GM12872 (cell line): Measurements from ENCODE around the gene MACIR.

Experiments
- TF ChIP-seq, protein P1 (sequence below): IDR thresholded peaks from 3 replicates; pipeline ENCODE4 v1.5.1; 2011; ENCODE audit warnings: low read depth, mild to moderate bottlenecking, low read length, moderate library complexity; ENCODE audit not compliant: insufficient read depth

Gene MACIR

DNA sequence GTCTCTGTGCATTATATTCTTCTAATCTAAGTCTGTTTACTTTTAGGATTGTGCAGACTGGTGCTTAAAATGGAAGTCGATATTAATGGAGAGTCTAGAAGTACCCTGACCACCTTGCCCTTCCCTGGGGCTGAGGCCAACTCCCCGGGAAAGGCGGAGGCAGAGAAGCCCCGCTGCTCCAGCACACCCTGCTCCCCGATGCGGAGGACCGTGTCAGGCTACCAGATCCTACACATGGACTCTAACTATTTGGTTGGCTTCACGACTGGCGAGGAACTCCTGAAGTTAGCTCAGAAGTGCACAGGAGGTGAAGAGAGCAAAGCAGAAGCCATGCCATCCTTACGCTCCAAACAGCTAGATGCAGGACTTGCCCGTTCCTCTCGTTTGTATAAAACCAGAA is 17.3 kb downstream of the MACIR start:
- TF ChIP-seq, protein P1, sequence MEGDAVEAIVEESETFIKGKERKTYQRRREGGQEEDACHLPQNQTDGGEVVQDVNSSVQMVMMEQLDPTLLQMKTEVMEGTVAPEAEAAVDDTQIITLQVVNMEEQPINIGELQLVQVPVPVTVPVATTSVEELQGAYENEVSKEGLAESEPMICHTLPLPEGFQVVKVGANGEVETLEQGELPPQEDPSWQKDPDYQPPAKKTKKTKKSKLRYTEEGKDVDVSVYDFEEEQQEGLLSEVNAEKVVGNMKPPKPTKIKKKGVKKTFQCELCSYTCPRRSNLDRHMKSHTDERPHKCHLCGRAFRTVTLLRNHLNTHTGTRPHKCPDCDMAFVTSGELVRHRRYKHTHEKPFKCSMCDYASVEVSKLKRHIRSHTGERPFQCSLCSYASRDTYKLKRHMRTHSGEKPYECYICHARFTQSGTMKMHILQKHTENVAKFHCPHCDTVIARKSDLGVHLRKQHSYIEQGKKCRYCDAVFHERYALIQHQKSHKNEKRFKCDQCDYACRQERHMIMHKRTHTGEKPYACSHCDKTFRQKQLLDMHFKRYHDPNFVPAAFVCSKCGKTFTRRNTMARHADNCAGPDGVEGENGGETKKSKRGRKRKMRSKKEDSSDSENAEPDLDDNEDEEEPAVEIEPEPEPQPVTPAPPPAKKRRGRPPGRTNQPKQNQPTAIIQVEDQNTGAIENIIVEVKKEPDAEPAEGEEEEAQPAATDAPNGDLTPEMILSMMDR: no peak

DNA sequence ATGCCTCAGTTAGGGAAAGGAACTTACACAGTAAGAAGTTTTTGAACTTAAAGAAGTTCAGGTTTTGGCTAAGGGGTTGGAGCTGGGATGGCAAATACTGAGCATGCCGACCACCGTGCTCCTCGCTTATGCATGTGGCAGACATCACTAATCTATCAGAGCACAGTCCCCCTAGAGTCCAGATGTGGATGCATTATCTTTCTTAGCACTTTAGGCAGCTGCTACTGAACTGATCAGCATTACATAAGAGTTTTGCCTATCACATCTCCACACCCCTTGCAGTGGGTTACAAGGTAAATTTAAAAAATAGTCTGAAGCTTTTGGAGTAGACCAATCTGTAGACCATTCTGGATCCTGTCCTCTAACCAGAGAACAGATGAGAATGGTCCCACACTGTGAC is 22.4 kb downstream of the MACIR start:
- TF ChIP-seq, protein P1: no peak

DNA sequence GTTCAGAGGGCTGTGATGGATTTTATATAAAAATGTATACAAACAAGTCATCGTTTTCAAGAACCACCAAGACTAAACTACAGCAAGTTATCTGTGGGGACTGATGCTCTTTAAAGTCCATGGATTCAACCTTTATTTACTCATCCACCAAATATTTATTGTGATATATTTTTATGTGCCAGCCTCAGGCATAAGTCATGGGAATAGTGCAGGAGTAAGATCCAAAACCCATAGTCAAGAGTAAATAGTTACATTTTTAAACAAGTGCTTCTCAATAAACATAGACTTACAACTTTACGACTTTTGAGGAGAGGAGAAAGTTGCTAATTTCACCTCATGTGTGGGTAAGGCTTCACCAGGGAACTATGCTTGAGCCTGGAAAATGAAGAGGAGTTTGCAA is 24.6 kb downstream of the MACIR start:
- TF ChIP-seq, protein P1: no peak

DNA sequence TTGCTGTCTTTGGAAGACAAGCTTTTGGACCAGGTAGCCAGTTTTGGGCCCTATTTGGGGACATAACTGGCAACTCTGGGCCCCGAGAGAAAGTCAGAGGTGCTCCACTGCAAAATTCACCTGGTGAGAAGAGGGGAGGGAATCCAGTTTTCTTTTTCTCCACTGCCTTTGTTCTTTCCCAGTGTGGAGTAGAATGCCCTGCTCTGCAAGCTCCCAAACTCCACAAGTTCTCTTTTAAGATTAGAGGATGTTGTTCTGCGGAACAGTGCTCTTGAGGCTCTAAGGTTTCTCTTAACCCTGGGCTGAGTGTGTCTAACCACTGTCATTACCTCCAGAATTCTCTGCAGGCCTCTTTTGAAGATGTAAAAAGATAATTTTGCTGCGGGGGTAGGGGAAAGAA is 25.3 kb downstream of the MACIR start:
- TF ChIP-seq, protein P1: no peak

DNA sequence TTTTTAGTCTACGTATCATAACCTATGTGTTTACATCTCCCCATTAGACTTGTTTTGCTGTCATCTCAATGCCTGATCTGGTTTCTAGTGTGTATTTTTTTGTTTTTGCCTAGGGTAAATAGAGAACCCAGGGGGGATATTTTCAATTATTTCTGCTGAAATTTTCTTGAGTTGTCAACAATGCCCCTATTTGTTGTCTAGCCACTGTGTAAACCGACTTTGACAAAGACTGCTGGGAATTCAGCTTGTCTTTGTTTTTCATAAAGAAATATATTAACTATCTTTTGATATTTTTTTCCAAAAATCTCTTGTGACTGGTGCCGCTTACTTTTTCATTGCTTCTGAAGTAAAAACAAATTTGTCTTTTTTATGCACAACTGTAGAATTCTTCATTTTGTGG is 28.1 kb downstream of the MACIR start:
- TF ChIP-seq, protein P1: no peak

DNA sequence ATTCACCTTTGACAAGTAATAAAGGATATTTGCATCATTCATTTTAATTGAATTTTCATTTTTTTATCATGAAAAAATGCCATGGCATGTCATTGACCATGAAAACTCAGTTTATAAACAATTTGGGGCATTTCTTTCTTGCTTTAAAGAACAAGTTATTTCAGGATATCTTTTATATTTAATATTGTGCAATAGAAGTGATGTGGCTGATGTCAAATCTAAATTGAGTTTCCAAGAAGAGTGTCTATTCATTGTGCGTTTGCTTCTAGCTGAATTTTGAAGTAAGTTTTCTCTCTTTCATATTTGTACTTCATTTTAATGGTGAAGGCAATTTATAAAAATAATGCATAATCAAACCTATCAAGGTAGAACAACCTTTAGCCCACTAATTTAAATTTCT is 30.5 kb downstream of the MACIR start:
- TF ChIP-seq, protein P1: no peak

DNA sequence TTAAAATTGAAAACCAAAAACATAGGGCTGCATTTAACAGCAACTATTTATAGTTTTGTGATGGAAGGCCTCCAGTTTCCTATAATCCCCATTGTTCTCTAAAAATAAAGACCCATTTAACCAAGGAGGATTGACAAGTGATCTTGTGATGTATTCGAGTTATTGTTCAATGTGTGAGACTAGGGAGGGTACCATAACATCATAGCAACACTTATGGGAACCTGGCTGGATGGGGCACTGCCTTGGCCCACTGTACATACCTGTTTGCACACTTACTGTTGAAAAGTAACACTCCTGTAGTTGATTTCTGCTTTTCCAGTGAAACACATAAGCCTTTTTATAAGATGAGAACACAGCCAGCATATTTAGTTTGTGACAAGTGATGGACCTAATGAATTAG is 32.3 kb downstream of the MACIR start:
- TF ChIP-seq, protein P1: no peak

DNA sequence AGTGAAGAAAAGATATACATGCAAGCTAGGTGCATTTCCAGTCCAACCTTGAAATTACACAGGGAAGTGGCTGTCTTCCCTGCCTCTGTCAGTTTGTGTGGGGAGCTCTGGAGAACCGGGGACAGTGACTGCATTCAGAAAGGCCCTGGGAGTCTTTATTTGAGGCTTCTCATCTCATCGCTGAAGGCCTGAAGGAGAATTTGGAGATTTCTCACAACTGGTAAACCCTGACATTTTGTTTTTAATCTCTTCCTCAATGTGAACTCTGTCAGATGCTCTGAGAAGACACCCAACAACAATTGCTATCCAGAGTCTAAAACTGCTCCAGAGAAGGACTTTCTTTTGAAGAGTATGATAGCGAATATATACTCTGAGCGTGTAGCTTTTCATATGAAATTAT is 33.0 kb downstream of the MACIR start:
- TF ChIP-seq, protein P1: no peak
